Uterus (tissue), 2 donors: ENCODE results near the gene CLDN11.

Experiments
- POLR2A ChIP-seq, 2 donors: fragments of 450-650 bp; IDR thresholded peaks; one replicate each; pipeline ENCODE4 v1.6.1; 2016; ENCODE audit warnings: antibody characterized with exemption in 2 of 2, mild to moderate bottlenecking in 1 of 2, moderate library complexity in 1 of 2
- TF ChIP-seq, protein P1 (sequence below), 4 experiments: fragments of 200-600 bp in 2 of 4; fragments of 450-650 bp in 2 of 4; sonication (generic) in 2 of 4; IDR thresholded peaks; one replicate each; pipeline ENCODE4 v1.5.1; 2016 to 2019; ENCODE audit warnings: antibody characterized with exemption in 4 of 4, mild to moderate bottlenecking in 2 of 4, moderate library complexity in 1 of 4

DNA sequence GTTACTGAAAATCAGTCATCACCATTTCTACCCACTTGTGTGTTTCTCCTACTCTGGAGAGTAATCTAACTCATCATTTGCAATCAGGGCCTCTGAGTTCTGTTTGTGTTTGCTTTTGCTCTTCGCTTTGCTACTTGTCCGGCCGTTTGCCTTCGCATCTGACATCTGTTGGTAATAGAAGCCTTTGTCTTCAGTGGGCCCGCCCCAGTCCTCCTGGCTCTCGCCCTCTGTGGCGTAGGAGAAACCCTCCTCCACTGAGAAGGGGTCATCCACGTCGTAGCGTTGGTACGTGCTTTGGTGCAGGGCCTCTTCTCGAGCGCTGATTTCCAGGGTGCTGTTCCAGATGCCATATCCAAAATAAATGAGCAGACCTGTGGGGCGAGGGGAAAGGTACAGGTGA, 48.3 kb downstream of the CLDN11 start:
- no peak for TF ChIP-seq POLR2A (IDR thresholded peaks at IDR 0.05)
- TF ChIP-seq, protein P1, sequence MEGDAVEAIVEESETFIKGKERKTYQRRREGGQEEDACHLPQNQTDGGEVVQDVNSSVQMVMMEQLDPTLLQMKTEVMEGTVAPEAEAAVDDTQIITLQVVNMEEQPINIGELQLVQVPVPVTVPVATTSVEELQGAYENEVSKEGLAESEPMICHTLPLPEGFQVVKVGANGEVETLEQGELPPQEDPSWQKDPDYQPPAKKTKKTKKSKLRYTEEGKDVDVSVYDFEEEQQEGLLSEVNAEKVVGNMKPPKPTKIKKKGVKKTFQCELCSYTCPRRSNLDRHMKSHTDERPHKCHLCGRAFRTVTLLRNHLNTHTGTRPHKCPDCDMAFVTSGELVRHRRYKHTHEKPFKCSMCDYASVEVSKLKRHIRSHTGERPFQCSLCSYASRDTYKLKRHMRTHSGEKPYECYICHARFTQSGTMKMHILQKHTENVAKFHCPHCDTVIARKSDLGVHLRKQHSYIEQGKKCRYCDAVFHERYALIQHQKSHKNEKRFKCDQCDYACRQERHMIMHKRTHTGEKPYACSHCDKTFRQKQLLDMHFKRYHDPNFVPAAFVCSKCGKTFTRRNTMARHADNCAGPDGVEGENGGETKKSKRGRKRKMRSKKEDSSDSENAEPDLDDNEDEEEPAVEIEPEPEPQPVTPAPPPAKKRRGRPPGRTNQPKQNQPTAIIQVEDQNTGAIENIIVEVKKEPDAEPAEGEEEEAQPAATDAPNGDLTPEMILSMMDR (IDR thresholded peaks at IDR 0.05) = no peak
